Breast epithelium (tissue), 4 donors: Measurements from ENCODE around the gene CDKN2A. TPM values are rescaled to one million over a fixed set of nuclear protein-coding genes. Genes with fewer than 3 reads are reported as not detected.

ENCODE experiments used
- DNase-seq, 2 donors: peaks; one replicate each; pipeline ENCODE4 v3.0.0-alpha.2; 2019; ENCODE audit warnings: low spot score in 2 of 2
- H3K27ac ChIP-seq, 2 donors: fragments of 200-600 bp; sonication (generic) in 1 of 2; one replicate each; pipeline ENCODE4 v1.5.1; 2016 to 2019; ENCODE audit warnings: mild to moderate bottlenecking in 1 of 2
- H3K27me3 ChIP-seq, 2 donors: fragments of 200-600 bp; sonication (generic) in 1 of 2; one replicate each; pipeline versions ENCODE4 v1.5.1 to v1.6.0; 2017 to 2019; ENCODE audit warnings: control low read depth in 1 of 2, mild to moderate bottlenecking in 1 of 2
- H3K36me3 ChIP-seq: fragments of 200-600 bp; one replicate; pipeline ENCODE4 v1.5.1; 2019
- H3K4me1 ChIP-seq, 2 donors: fragments of 200-600 bp; sonication (generic); one replicate each; pipeline ENCODE4 v1.5.1; 2016 to 2019; ENCODE audit warnings: control low read depth in 1 of 2
- H3K4me3 ChIP-seq, 3 donors: fragments of 200-600 bp; sonication (generic); 1 replicate in 2 of 3; 2 replicates in 1 of 3; pipeline ENCODE4 v1.5.1; 2016 to 2019; ENCODE audit warnings: mild to moderate bottlenecking in 3 of 3, moderate library complexity in 2 of 3
- H3K9me3 ChIP-seq, 2 donors: fragments of 200-600 bp; sonication (generic) in 1 of 2; one replicate each; pipeline ENCODE4 v1.5.1; 2016 to 2019; ENCODE audit warnings: control low read depth in 1 of 2
- POLR2A ChIP-seq: fragments of 450-650 bp; IDR thresholded peaks from one replicate; pipeline ENCODE4 v1.6.1; 2016; ENCODE audit warnings: antibody characterized with exemption, mild to moderate bottlenecking, moderate library complexity
- POLR2AphosphoS5 ChIP-seq, 3 donors: sonication (generic); formaldehyde crosslinking; IDR thresholded peaks; one replicate each; pipeline ENCODE4 v1.6.1; 2017; ENCODE audit warnings: antibody characterized with exemption in 3 of 3
- intact Hi-C: fragments of 100-400 bp; cut with DNase I; formaldehyde crosslinking; loops from one replicate; pipeline ENCODE4 v1.15.1; 2023; ENCODE audit warnings: low total_unique reads
- total RNA-seq, 3 donors: library from RNA; depleted of rRNA; stranded (reverse); fragments of >200 nt; gene quantifications; one replicate each; pipeline ENCODE4 v1.1.0, GENCODE V29; 2016
- TF ChIP-seq, protein P1 (sequence below), 3 donors: fragments of 450-650 bp; IDR thresholded peaks; one replicate each; pipeline ENCODE4 v1.5.1; 2016 to 2017; ENCODE audit warnings: antibody characterized with exemption in 3 of 3, mild to moderate bottlenecking in 3 of 3, moderate library complexity in 3 of 3

The CDKN2A gene
- total RNA-seq, 3 donors from 2014 or later, result 0.80 to 19.3 (median 3.5) TPM

DNA sequence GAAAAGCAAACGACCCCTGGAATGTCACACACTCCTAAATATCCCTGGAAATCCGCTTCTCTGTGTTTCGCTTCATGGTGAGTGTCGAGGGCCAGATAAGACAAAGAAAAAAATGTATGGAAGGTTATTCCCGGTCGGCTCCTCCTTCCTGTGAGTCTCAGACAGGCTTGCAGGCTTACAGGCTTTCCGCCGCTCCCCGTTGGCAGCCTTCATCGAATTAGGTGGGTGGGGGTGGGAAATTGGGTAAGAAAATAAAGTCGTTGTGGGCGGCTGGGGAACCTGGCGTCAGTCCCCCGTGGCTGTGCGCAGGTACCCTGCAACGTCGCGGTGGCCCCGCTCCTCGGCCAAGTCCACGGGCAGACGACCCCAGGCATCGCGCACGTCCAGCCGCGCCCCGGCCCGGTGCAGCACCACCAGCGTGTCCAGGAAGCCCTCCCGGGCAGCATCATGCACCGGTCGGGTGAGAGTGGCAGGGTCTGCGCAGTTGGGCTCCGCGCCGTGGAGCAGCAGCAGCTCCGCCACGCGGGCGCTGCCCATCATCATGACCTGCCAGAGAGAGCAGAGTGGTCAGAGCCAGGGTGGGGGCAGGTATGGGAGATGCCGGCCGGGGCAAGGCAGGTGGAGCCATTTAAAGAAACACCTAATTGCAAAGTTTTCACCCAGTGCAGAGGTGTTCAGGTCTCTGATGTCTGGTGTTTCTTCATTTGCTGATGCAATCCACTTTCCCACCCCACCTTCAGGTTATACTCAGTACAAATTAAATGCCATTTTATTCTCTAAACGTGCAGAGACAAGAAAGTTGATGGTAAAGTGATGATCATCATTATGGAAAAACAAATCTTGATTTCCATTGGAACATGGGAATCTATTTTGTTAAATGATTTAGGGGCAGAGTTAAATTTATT, 11.8 kb upstream of the CDKN2A start:
- Histone ChIP-seq H3K4me1 (peaks cover 0 to 11% of the 10 kb centered on the region in 2 donors), H3K9me3 (no peaks in the 10 kb centered on the region), H3K4me3 (no peak overlapping the region), H3K27ac (no peak overlapping the region), H3K27me3 (peaks cover 0 to 24% of the 10 kb centered on the region in 2 donors), H3K36me3 (no peaks in the 10 kb centered on the region)
- intact Hi-C loops, result no loop called here
- DNase-seq, result no peak
- no peak for TF ChIP-seq POLR2A
- TF ChIP-seq, protein P1, sequence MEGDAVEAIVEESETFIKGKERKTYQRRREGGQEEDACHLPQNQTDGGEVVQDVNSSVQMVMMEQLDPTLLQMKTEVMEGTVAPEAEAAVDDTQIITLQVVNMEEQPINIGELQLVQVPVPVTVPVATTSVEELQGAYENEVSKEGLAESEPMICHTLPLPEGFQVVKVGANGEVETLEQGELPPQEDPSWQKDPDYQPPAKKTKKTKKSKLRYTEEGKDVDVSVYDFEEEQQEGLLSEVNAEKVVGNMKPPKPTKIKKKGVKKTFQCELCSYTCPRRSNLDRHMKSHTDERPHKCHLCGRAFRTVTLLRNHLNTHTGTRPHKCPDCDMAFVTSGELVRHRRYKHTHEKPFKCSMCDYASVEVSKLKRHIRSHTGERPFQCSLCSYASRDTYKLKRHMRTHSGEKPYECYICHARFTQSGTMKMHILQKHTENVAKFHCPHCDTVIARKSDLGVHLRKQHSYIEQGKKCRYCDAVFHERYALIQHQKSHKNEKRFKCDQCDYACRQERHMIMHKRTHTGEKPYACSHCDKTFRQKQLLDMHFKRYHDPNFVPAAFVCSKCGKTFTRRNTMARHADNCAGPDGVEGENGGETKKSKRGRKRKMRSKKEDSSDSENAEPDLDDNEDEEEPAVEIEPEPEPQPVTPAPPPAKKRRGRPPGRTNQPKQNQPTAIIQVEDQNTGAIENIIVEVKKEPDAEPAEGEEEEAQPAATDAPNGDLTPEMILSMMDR (IDR thresholded peaks at IDR 0.05), result no peak
- TF ChIP-seq POLR2AphosphoS5 (IDR thresholded peaks at IDR 0.05), result no peak

DNA sequence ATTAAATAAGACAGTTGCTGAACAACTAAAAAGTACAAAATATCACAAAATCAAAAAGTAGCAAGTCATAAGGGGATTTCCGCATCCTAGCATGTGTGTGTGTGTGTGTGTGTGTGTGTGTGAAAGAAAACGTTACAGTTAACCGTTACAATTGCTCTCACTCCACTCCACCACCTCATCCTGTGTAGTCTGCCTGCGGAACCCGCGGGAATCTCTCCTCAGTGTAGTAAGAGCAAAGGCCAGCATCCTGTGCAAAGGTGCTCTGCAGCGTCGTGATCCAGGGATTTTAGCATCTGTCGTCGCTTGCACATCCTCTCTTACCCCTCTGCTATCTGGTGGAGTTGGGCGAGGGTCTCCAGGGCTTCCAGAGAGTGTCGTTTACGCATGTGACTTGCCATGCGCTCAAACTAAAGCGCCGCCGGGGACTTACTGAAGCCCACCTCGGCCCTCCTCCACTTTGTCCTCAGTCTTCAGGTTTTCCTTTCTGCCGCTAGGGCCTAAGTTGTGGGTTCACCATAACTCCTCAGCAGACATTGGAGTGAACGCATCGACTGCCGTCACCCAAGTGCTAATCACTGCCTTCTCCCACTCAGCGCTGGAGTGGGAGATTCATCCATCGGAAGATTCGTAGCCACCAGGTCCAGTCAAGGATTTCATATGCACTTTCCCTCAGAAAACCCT, 11.0 kb upstream of the CDKN2A start:
- H3K27me3 ChIP-seq, result peaks cover 0 to 24% of the 10 kb centered on the region in 2 donors
- DNase-seq, result no peak
- H3K36me3 ChIP-seq, result no peaks in the 10 kb centered on the region
- intact Hi-C loops, result no loop called here
- H3K9me3 ChIP-seq, result no peaks in the 10 kb centered on the region
- no peak overlapping the region for H3K4me3 ChIP-seq
- H3K27ac ChIP-seq, result no peak overlapping the region
- TF ChIP-seq, protein P1 (IDR thresholded peaks at IDR 0.05), result no peak
- TF ChIP-seq POLR2AphosphoS5 (IDR thresholded peaks at IDR 0.05), result no peak
- no peak for TF ChIP-seq POLR2A
- H3K4me1 ChIP-seq, result peaks cover 0 to 11% of the 10 kb centered on the region in 2 donors

DNA sequence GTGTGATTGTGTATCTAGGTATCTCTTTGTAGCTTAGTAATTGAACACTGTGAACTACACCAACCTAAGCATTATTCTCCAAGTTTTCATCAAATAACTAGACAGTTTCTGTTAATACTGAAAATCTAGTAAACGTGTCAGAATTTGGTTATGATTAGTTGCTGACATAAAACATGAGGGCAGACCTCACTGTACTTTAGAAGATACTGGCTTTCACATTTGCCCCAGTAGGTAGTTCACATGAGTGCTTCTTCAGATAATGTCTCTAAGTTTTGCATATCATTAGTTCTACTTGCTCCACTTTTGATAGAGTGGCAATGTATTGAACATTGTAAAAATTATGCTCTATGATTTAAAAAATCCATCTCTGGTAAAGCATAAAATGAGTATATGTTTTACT, 7.8 kb upstream of the CDKN2A start:
- Histone ChIP-seq H3K4me3 (no peak overlapping the region), H3K36me3 (no peaks in the 10 kb centered on the region), H3K27me3 (peaks cover 0 to 24% of the 10 kb centered on the region in 2 donors), H3K27ac (no peak overlapping the region), H3K9me3 (no peaks in the 10 kb centered on the region), H3K4me1 (no peaks in the 10 kb centered on the region)
- intact Hi-C loops, result no loop called here
- TF ChIP-seq POLR2A (no peak), POLR2AphosphoS5 (IDR thresholded peaks at IDR 0.05) (no peak)
- TF ChIP-seq, protein P1 (IDR thresholded peaks at IDR 0.05), result no peak
- no peak for DNase-seq

DNA sequence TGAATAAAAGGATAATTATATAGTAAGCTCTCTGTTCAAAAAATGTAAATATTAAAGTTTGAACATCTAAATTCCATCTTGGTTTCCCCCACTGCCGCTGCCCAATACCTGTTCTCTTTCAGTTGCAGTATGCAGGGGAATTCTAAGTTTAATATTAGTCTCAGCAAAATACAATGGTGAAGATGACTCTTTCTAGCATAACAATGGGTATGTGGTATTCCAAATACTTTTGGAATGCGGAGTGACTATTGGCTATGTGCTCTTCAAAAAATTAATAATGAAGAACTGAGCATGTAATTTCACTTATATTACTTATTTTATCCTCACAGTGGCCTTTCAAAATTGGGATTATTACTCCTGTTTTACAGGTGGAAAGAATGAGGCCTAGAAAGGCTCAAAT, 3.8 kb upstream of the CDKN2A start:
- TF ChIP-seq POLR2A (no peak), POLR2AphosphoS5 (IDR thresholded peaks at IDR 0.05) (no peak)
- TF ChIP-seq, protein P1 (IDR thresholded peaks at IDR 0.05), result no peak
- Histone ChIP-seq H3K4me3 (no peak overlapping the region), H3K9me3 (no peaks in the 10 kb centered on the region), H3K27me3 (peaks cover 0 to 4% of the 10 kb centered on the region in 2 donors), H3K27ac (no peak overlapping the region), H3K36me3 (no peaks in the 10 kb centered on the region), H3K4me1 (no peaks in the 10 kb centered on the region)
- intact Hi-C loops, result no loop called here
- DNase-seq, result no peak

- TF ChIP-seq, protein P1 (IDR thresholded peaks at IDR 0.05), result no peak
- no peak for TF ChIP-seq POLR2A
- no peak for TF ChIP-seq POLR2AphosphoS5 (IDR thresholded peaks at IDR 0.05)
- no peak overlapping the region for H3K4me3 ChIP-seq
- no peak overlapping the region for H3K27ac ChIP-seq
- no peaks in the 10 kb centered on the region for H3K4me1 ChIP-seq
- no peaks in the 10 kb centered on the region for H3K36me3 ChIP-seq
- no peaks in the 10 kb centered on the region for H3K9me3 ChIP-seq
- intact Hi-C loops, result no loop called here
- DNase-seq, result no peak
- peaks cover 0 to 6% of the 10 kb centered on the region in 2 donors for H3K27me3 ChIP-seq
Observed at GRCh38 chr9:21997480-21997879, 3.3 kb upstream of the CDKN2A start.
